WTC11 (cell line): ENCODE data around the gene LDLRAD4.

ENCODE experiments used
- AR ChIP-seq: fragments of 250-450 bp; sonication (Bioruptor Pico); IDR thresholded peaks from 2 replicates; pipeline ENCODE4 v1.9.0; 2021; ENCODE audit warnings: mild to moderate bottlenecking
- ATF3 ChIP-seq: sonication (generic); formaldehyde crosslinking; conservative IDR thresholded peaks from 2 replicates; pipeline ENCODE4 v1.8.1; 2022; ENCODE audit warnings: mild to moderate bottlenecking, missing genetic modification reagents
- CREB1 ChIP-seq: sonication (generic); formaldehyde crosslinking; IDR thresholded peaks from 2 replicates; pipeline ENCODE4 v1.8.0; 2023; ENCODE audit warnings: mild to moderate bottlenecking, missing genetic modification reagents
- CTCF ChIP-seq: fragments of 200-600 bp; IDR thresholded peaks from 2 replicates; pipeline ENCODE4 v1.8.0; 2022; ENCODE audit warnings: antibody characterized with exemption
- FOXJ3 ChIP-seq: sonication (generic); formaldehyde crosslinking; IDR thresholded peaks from 2 replicates; pipeline ENCODE4 v1.9.0; 2021; ENCODE audit warnings: missing genetic modification reagents, mild to moderate bottlenecking, borderline replicate concordance
- GRHL2 ChIP-seq: fragments of 250-450 bp; sonication (Bioruptor Pico); IDR thresholded peaks from 2 replicates; pipeline ENCODE4 v1.8.0; 2022; ENCODE audit warnings: mild to moderate bottlenecking, moderate library complexity; ENCODE audit not compliant: insufficient replicate concordance, severe bottlenecking
- HMGXB4 ChIP-seq: sonication (generic); formaldehyde crosslinking; IDR thresholded peaks from 2 replicates; pipeline ENCODE4 v1.8.1; 2023; ENCODE audit warnings: mild to moderate bottlenecking, moderate library complexity, missing genetic modification reagents
- MLX ChIP-seq: sonication (generic); formaldehyde crosslinking; IDR thresholded peaks from 2 replicates; pipeline ENCODE4 v1.8.1; 2023; ENCODE audit warnings: mild to moderate bottlenecking, missing genetic modification reagents, moderate library complexity
- NR1H2 ChIP-seq: sonication (generic); formaldehyde crosslinking; IDR thresholded peaks from 2 replicates; pipeline ENCODE4 v1.9.0; 2021; ENCODE audit warnings: mild to moderate bottlenecking, moderate library complexity, missing genetic modification reagents
- ZNF232 ChIP-seq: sonication (generic); formaldehyde crosslinking; IDR thresholded peaks from 2 replicates; pipeline ENCODE4 v1.8.0; 2022; ENCODE audit warnings: mild to moderate bottlenecking, missing genetic modification reagents

GRCh38 chr18:13416208-13416607 lies 197.6 kb downstream of the LDLRAD4 start:
- TF ChIP-seq CTCF (no peak), AR (CRISPR knock-in tag) (no peak), HMGXB4 (CRISPR knock-in tag) (no peak), ATF3 (CRISPR knock-in tag) (no peak), MLX (no peak), CREB1 (CRISPR knock-in tag) (no peak), ZNF232 (no peak), FOXJ3 (CRISPR knock-in tag) (no peak), GRHL2 (no peak), NR1H2 (CRISPR knock-in tag) (no peak)
